Thoracic aorta (tissue), 2 donors: ENCODE data around the gene PGGHG. TPM values are rescaled to one million over a fixed set of nuclear protein-coding genes. Genes with fewer than 3 reads are reported as not detected.
A peak's percentile ranks its signal among the peaks of the same experiment; 100 is the strongest.
"Not testable (repeated sequence)": the region's sequence is repeated elsewhere in the genome, so short reads cannot be mapped to it uniquely, and the experiment has no call there.

Experiments
- ATAC-seq: fragments of 150-250 bp; one replicate; pipeline ENCODE4 v1.8.0; 2017; ENCODE audit warnings: low read depth; ENCODE audit not compliant: insufficient number of reproducible peaks, low FRiP score
- DNase-seq: peaks from one replicate; pipeline ENCODE4 v3.0.0-alpha.2; 2020; ENCODE audit warnings: low spot score
- H3K27ac ChIP-seq, 2 donors: fragments of 200-600 bp; sonication (generic); 1 replicate in 1 of 2; 2 replicates in 1 of 2; pipeline ENCODE4 v1.5.1; 2016; ENCODE audit warnings: mild to moderate bottlenecking in 2 of 2, moderate library complexity in 2 of 2
- H3K27me3 ChIP-seq: fragments of 200-600 bp; sonication (generic); replicated peaks from 2 replicates; pipeline ENCODE4 v1.6.0; 2016; ENCODE audit warnings: mild to moderate bottlenecking; ENCODE audit not compliant: insufficient read depth
- H3K36me3 ChIP-seq: fragments of 200-600 bp; sonication (generic); one replicate; pipeline ENCODE4 v1.5.1; 2016
- H3K4me1 ChIP-seq, 2 donors: fragments of 200-600 bp; sonication (generic); 1 replicate in 1 of 2; 2 replicates in 1 of 2; pipeline versions ENCODE4 v1.5.1 to v1.6.0; 2016; ENCODE audit warnings: low read depth in 2 of 2, mild to moderate bottlenecking in 1 of 2; ENCODE audit not compliant: control insufficient read depth in 1 of 2
- H3K4me3 ChIP-seq: fragments of 200-600 bp; sonication (generic); 2 replicates; pipeline ENCODE4 v1.5.1; 2016; ENCODE audit warnings: mild to moderate bottlenecking
- H3K9me3 ChIP-seq: fragments of 200-600 bp; sonication (generic); 2 replicates; pipeline ENCODE4 v1.5.1; 2016
- total RNA-seq, 2 donors: library from RNA; depleted of rRNA; stranded (reverse); fragments of >200 nt; gene quantifications; one replicate each; pipeline versions ENCODE4 v1.1.0 to v1.2.3, GENCODE V29; 2016
- TF ChIP-seq, protein P1 (sequence below): fragments of 200-600 bp; sonication (generic); IDR thresholded peaks from one replicate; pipeline ENCODE4 v1.5.1; 2019; ENCODE audit warnings: antibody characterized with exemption

PGGHG gene
- total RNA-seq, 2 donors from 2014 or later, result 54.2 to 68.8 TPM

GRCh38 chr11:325796-326591 lies 37.1 kb downstream of the PGGHG start:
- Histone ChIP-seq H3K36me3 (no peaks in the 10 kb centered on the region), H3K4me1 (peaks cover 22 to 33% of the 10 kb centered on the region in 2 donors), H3K9me3 (no peaks in the 10 kb centered on the region), H3K27ac (peak overlapping the region; percentile 70 to 80), H3K4me3 (no peak overlapping the region), H3K27me3 (no peaks in the 10 kb centered on the region)
- no peak for ATAC-seq
- no peak for DNase-seq
- TF ChIP-seq, protein P1, sequence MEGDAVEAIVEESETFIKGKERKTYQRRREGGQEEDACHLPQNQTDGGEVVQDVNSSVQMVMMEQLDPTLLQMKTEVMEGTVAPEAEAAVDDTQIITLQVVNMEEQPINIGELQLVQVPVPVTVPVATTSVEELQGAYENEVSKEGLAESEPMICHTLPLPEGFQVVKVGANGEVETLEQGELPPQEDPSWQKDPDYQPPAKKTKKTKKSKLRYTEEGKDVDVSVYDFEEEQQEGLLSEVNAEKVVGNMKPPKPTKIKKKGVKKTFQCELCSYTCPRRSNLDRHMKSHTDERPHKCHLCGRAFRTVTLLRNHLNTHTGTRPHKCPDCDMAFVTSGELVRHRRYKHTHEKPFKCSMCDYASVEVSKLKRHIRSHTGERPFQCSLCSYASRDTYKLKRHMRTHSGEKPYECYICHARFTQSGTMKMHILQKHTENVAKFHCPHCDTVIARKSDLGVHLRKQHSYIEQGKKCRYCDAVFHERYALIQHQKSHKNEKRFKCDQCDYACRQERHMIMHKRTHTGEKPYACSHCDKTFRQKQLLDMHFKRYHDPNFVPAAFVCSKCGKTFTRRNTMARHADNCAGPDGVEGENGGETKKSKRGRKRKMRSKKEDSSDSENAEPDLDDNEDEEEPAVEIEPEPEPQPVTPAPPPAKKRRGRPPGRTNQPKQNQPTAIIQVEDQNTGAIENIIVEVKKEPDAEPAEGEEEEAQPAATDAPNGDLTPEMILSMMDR, result no peak

GRCh38 chr11:326592-326841 lies 37.6 kb downstream of the PGGHG start:
- peaks cover 22 to 33% of the 10 kb centered on the region in 2 donors for H3K4me1 ChIP-seq
- no peak for ATAC-seq

DNA sequence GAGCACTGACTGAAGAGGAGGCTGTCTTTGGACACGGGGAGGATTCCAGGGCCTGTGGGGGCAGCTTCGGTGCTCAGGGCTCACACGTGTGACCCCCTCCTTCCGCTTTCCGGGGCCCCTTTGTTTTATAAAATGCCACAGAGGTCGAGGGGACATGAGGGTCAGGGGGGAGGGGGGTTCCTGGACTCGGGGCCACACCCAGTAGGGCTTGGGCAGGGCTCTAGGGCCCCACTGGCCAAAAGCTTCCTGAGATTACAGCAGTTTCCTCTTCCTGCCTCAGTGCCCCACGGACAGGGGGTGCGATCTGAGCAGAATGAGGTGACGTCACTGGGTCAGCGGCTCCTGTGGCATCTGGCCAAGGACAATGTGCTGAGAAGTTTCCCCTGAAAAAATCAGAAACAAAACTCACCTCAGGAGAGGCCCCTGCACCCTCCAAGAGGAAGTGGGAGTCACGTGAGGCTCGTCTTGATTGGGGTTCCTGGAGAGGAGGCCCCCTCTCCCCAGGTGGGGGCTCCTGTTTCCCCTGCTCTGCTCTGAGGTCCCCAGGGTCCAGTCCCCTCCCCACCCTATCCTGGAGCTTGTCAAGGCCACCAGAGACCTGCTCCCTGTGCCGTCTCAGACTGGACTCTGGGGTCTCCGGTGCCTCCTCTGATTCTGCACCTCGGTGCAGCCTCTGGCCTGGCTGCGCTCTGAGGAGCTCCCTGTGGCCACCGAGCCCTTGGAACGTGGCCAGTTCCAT lies 38.1 kb downstream of the PGGHG start:
- Histone ChIP-seq H3K27ac (peak overlapping the region; percentile 70 to 80), H3K27me3 (no peaks in the 10 kb centered on the region), H3K4me1 (peaks cover 22 to 33% of the 10 kb centered on the region in 2 donors), H3K9me3 (no peaks in the 10 kb centered on the region), H3K36me3 (no peaks in the 10 kb centered on the region), H3K4me3 (peak overlapping the region; percentile 43)
- TF ChIP-seq, protein P1, result no peak
- ATAC-seq (peak; percentile 22), DNase-seq (peak; percentile 38)

More at GRCh38 chr11:326592-326841, 37.6 kb downstream of the PGGHG start:
- H3K36me3 ChIP-seq, result no peaks in the 10 kb centered on the region
- no peak for DNase-seq
- TF ChIP-seq, protein P1, result no peak
- H3K27ac ChIP-seq, result peak overlapping the region; percentile 70 to 80
- H3K9me3 ChIP-seq, result no peaks in the 10 kb centered on the region
- H3K4me3 ChIP-seq, result no peak overlapping the region
- no peaks in the 10 kb centered on the region for H3K27me3 ChIP-seq

- peak overlapping the region; percentile 70 to 80 for H3K27ac ChIP-seq
- no peak for DNase-seq
- H3K4me1 ChIP-seq, result peaks cover 22 to 33% of the 10 kb centered on the region in 2 donors
- no peaks in the 10 kb centered on the region for H3K36me3 ChIP-seq
- no peak for ATAC-seq
- H3K9me3 ChIP-seq, result no peaks in the 10 kb centered on the region
- peak overlapping the region; percentile 43 for H3K4me3 ChIP-seq
- TF ChIP-seq, protein P1, result no peak
- no peaks in the 10 kb centered on the region for H3K27me3 ChIP-seq
Measured at GRCh38 chr11:327581-327923, 38.6 kb downstream of the PGGHG start.

DNA sequence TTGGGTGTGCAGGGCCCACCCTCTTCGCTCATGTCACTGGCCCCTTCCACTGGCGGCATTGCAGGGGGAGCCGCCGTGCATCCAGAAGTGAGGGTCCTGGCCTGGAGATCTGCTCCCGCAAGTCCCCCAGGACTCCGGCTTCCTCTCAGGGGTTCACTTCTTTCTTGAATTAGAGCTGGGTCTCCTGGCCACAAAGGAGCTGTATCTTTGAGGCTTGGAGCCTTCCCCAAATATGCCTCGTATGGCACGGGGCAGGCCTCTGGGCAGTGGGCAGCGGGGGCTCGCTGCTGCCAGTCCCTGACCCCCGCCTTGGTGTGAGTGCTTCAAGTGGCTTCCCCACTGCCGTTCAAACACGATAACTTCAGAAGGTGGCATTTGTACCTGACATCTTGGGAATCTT lies 39.1 kb downstream of the PGGHG start:
- TF ChIP-seq, protein P1, result no peak
- H3K9me3 ChIP-seq, result no peaks in the 10 kb centered on the region
- H3K36me3 ChIP-seq, result no peaks in the 10 kb centered on the region
- H3K27me3 ChIP-seq, result no peaks in the 10 kb centered on the region
- no peak for DNase-seq
- peaks cover 22 to 33% of the 10 kb centered on the region in 2 donors for H3K4me1 ChIP-seq
- H3K27ac ChIP-seq, result no peak overlapping the region
- ATAC-seq, result no peak
- H3K4me3 ChIP-seq, result no peak overlapping the region

GRCh38 chr11:328516-329100 lies 39.7 kb downstream of the PGGHG start:
- not testable (repeated sequence) for H3K27me3 ChIP-seq, H3K36me3 ChIP-seq, H3K4me3 ChIP-seq, H3K9me3 ChIP-seq, DNase-seq, ATAC-seq, H3K27ac ChIP-seq
- H3K4me1 ChIP-seq, result peaks cover 22 to 33% of the 10 kb centered on the region in 2 donors
